GM23248 (cell line): ENCODE results near the gene SEMA4A. TPM values are rescaled to one million over a fixed set of nuclear protein-coding genes. Genes with fewer than 3 reads are reported as not detected.
A peak's percentile ranks its signal among the peaks of the same experiment; 100 is the strongest.

ENCODE experiments used
- DNase-seq: peaks from one replicate; pipeline ENCODE4 v3.0.0-alpha.2; 2015
- H2AFZ ChIP-seq: fragments of 200-600 bp; sonication (generic); 2 replicates; pipeline ENCODE4 v1.6.1; 2016; ENCODE audit warnings: antibody characterized with exemption
- H3F3A ChIP-seq: fragments of 200-600 bp; sonication (generic); 2 replicates; pipeline ENCODE4 v1.6.1; 2016; ENCODE audit warnings: mild to moderate bottlenecking, antibody characterized with exemption, mixed run types; ENCODE audit not compliant: insufficient read depth
- H3K27ac ChIP-seq: fragments of 200-600 bp; sonication (generic); 2 replicates; pipeline ENCODE4 v1.5.1; 2016; ENCODE audit warnings: mild to moderate bottlenecking
- H3K27me3 ChIP-seq: fragments of 200-600 bp; sonication (generic); replicated peaks from 2 replicates; pipeline ENCODE4 v1.6.1; 2016; ENCODE audit warnings: mild to moderate bottlenecking; ENCODE audit not compliant: insufficient read depth
- H3K36me3 ChIP-seq: fragments of 200-600 bp; sonication (generic); 2 replicates; pipeline ENCODE4 v1.6.1; 2016; ENCODE audit warnings: low read depth, mild to moderate bottlenecking
- H3K4me1 ChIP-seq: fragments of 200-600 bp; sonication (generic); 2 replicates; pipeline ENCODE4 v1.6.1; 2016; ENCODE audit warnings: mild to moderate bottlenecking; ENCODE audit not compliant: insufficient read depth
- H3K4me2 ChIP-seq: fragments of 200-600 bp; sonication (generic); one replicate; pipeline ENCODE4 v1.6.1; 2016; ENCODE audit warnings: mild to moderate bottlenecking; ENCODE audit not compliant: unreplicated experiment
- H3K4me3 ChIP-seq: fragments of 200-600 bp; sonication (generic); 2 replicates; pipeline ENCODE4 v1.5.1; 2016; ENCODE audit warnings: mild to moderate bottlenecking
- H3K79me2 ChIP-seq: fragments of 200-600 bp; sonication (generic); 2 replicates; pipeline ENCODE4 v1.6.1; 2016; ENCODE audit warnings: mild to moderate bottlenecking; ENCODE audit not compliant: insufficient read depth
- H3K9ac ChIP-seq: fragments of 200-600 bp; sonication (generic); 2 replicates; pipeline ENCODE4 v1.6.1; 2016; ENCODE audit warnings: mild to moderate bottlenecking
- H3K9me2 ChIP-seq: fragments of 200-600 bp; sonication (generic); 2 replicates; pipeline ENCODE4 v1.6.1; 2016; ENCODE audit warnings: mixed run types, mild to moderate bottlenecking, moderate library complexity; ENCODE audit not compliant: insufficient read depth
- H3K9me3 ChIP-seq: fragments of 200-600 bp; sonication (generic); one replicate; pipeline ENCODE4 v1.6.1; 2017; ENCODE audit warnings: low read depth
- H4K20me1 ChIP-seq: fragments of 200-600 bp; sonication (generic); 2 replicates; pipeline ENCODE4 v1.6.0; 2016; ENCODE audit not compliant: insufficient read depth
- EZH2 ChIP-seq: fragments of 200-600 bp; sonication (generic); IDR thresholded peaks from 2 replicates; pipeline ENCODE4 v1.6.1; 2018; ENCODE audit warnings: antibody characterized with exemption, mild to moderate bottlenecking; ENCODE audit not compliant: insufficient read depth, poor library complexity, severe bottlenecking
- EZH2phosphoT487 ChIP-seq: fragments of 200-600 bp; sonication (generic); IDR thresholded peaks from 2 replicates; pipeline ENCODE4 v1.6.1; 2018; ENCODE audit warnings: antibody characterized with exemption, moderate library complexity, mild to moderate bottlenecking, low read depth; ENCODE audit not compliant: insufficient read depth
- WGBS, 2 experiments: methylation state at CpG; one replicate each; pipeline ENCODE4 v1.1.6; 2015 to 2017; ENCODE audit warnings: low lambda C conversion rate in 2 of 2, low coverage in 1 of 2; ENCODE audit errors: missing lambda C conversion rate in 2 of 2; 5-methylcytosine and 5-hydroxymethylcytosine counted together
- in situ Hi-C: fragments of 300-500 bp; cut with MboI; formaldehyde crosslinking; loops from 2 replicates; pipeline ENCODE4 v1.15.0; 2020
- polyA plus RNA-seq: library from polyadenylated mRNA; unstranded; fragments of >200 nt; fragmentation: Nextera tagmentation; extraction: Ambion mirVana; gene quantifications from 2 replicates; pipeline ENCODE4 v1.2.1, GENCODE V29; 2016
- total RNA-seq: library from RNA; depleted of rRNA; stranded (reverse); fragments of >200 nt; shearing (Covaris generic); gene quantifications from 2 replicates; pipeline ENCODE4 v1.2.3, GENCODE V29; 2014

Gene SEMA4A
- total and polyA plus RNA-seq, 2 experiments from 2014 or later = 0.35 to 1.1 TPM

- no peak overlapping the region for H3K4me2 ChIP-seq
These were observed 11.7 kb downstream of the SEMA4A start for GRCh38 chr1:156165083-156165482.

GRCh38 chr1:156167536-156167935, 14.2 kb downstream of the SEMA4A start:
- Histone ChIP-seq H3K4me2 (no peak overlapping the region), H2AFZ (no peak overlapping the region), H4K20me1 (no peaks in the 10 kb centered on the region), H3K9me2 (no peaks in the 10 kb centered on the region), H3K4me1 (no peaks in the 10 kb centered on the region), H3K4me3 (no peak overlapping the region), H3K27me3 (no peaks in the 10 kb centered on the region), H3K36me3 (no peaks in the 10 kb centered on the region), H3K79me2 (no peaks in the 10 kb centered on the region), H3F3A (no peaks in the 10 kb centered on the region), H3K27ac (no peak overlapping the region), H3K9ac (no peak overlapping the region), H3K9me3 (no peaks in the 10 kb centered on the region)
- in situ Hi-C loops = no loop called here
- TF ChIP-seq EZH2phosphoT487 (no peak), EZH2 (no peak)
- WGBS, 2 experiments = 23 to 26% methylated on average over 5 of the region's 5 CpGs
- DNase-seq = peak; percentile 50

More at GRCh38 chr1:156165083-156165482, 11.7 kb downstream of the SEMA4A start:
- no peaks in the 10 kb centered on the region for H4K20me1 ChIP-seq
- H3K9me2 ChIP-seq = no peaks in the 10 kb centered on the region
- no peaks in the 10 kb centered on the region for H3K9me3 ChIP-seq
- in situ Hi-C loops = no loop called here
- no peak overlapping the region for H3K9ac ChIP-seq
- H3F3A ChIP-seq = 0 out of 2 replicates have a peak, but pooled peaks cover 4% of the 10 kb centered on the region
- no peaks in the 10 kb centered on the region for H3K4me1 ChIP-seq
- no peaks in the 10 kb centered on the region for H3K27me3 ChIP-seq
- no peak for DNase-seq
- no peaks in the 10 kb centered on the region for H3K36me3 ChIP-seq
- 76 to 83% methylated on average over 2 of the region's 2 CpGs for WGBS, 2 experiments
- H3K4me3 ChIP-seq = no peak overlapping the region
- no peaks in the 10 kb centered on the region for H3K79me2 ChIP-seq
- H3K27ac ChIP-seq = no peak overlapping the region
- no peak for TF ChIP-seq EZH2
- TF ChIP-seq EZH2phosphoT487 = no peak
- no peak overlapping the region for H2AFZ ChIP-seq

GRCh38 chr1:156172696-156173470, 19.5 kb downstream of the SEMA4A start:
- no peaks in the 10 kb centered on the region for H3K36me3 ChIP-seq
- TF ChIP-seq EZH2phosphoT487 (no peak), EZH2 (no peak)
- no peak overlapping the region for H3K27ac ChIP-seq
- H4K20me1 ChIP-seq = no peaks in the 10 kb centered on the region
- no peak for DNase-seq
- no peak overlapping the region for H3K4me2 ChIP-seq
- in situ Hi-C loops = no loop called here
- no peak overlapping the region for H2AFZ ChIP-seq
- 73 to 78% methylated on average over 9 of the region's 9 CpGs for WGBS, 2 experiments
- H3K4me3 ChIP-seq = no peak overlapping the region
- no peaks in the 10 kb centered on the region for H3K9me2 ChIP-seq
- no peaks in the 10 kb centered on the region for H3K79me2 ChIP-seq
- H3K4me1 ChIP-seq = no peaks in the 10 kb centered on the region
- no peak overlapping the region for H3K9ac ChIP-seq
- no peaks in the 10 kb centered on the region for H3K27me3 ChIP-seq
- no peaks in the 10 kb centered on the region for H3K9me3 ChIP-seq
- H3F3A ChIP-seq = no peaks in the 10 kb centered on the region

- H4K20me1 ChIP-seq = no peaks in the 10 kb centered on the region
- DNase-seq = no peak
- in situ Hi-C loops = no loop called here
- H3K9ac ChIP-seq = no peak overlapping the region
- H3K27ac ChIP-seq = no peak overlapping the region
- no peaks in the 10 kb centered on the region for H3K79me2 ChIP-seq
- no peaks in the 10 kb centered on the region for H3F3A ChIP-seq
- H3K36me3 ChIP-seq = no peaks in the 10 kb centered on the region
- no peaks in the 10 kb centered on the region for H3K9me3 ChIP-seq
- no peak for TF ChIP-seq EZH2phosphoT487
- no peak for TF ChIP-seq EZH2
- H3K4me3 ChIP-seq = no peak overlapping the region
- no peaks in the 10 kb centered on the region for H3K9me2 ChIP-seq
- no peaks in the 10 kb centered on the region for H3K4me1 ChIP-seq
- no peak overlapping the region for H3K4me2 ChIP-seq
- no peak overlapping the region for H2AFZ ChIP-seq
- WGBS, 2 experiments = 53 to 64% methylated on average over 11 to 12 of the region's 12 CpGs
- H3K27me3 ChIP-seq = no peaks in the 10 kb centered on the region
These were observed 23.3 kb downstream of the SEMA4A start for GRCh38 chr1:156176610-156177210.
